WTC11 (cell line): ENCODE measurements around the gene RBBP4. TPM values are rescaled to one million over a fixed set of nuclear protein-coding genes. Genes with fewer than 3 reads are reported as not detected.

Experiments
- ATAC-seq: fragments of 200-7000 bp; cut with Tn5 transposase; 2 replicates; pipeline ENCODE4 v1.10.0; 2021; ENCODE audit warnings: mild to moderate bottlenecking, moderate library complexity
- CTCF ChIA-PET: fragments of 300-600 bp; sonication (Branson Sonifier 250); formaldehyde crosslinking; loops from one replicate; lab custom pipeline; 2021; ENCODE audit warnings: antibody characterized with exemption; lab: Charles Lee
- POLR2A ChIA-PET: fragments of 350-600 bp; sonication (Branson Sonifier 250); formaldehyde crosslinking; loops from one replicate; lab custom pipeline; 2021; ENCODE audit warnings: antibody characterized with exemption; lab: Charles Lee
- DNase-seq: peaks from one replicate; pipeline ENCODE4 v3.0.0; 2021; ENCODE audit warnings: low spot score
- H3K27ac Mint-ChIP-seq: 2 replicates; pipeline ENCODE4 v1.8.0; 2021; ENCODE audit warnings: mixed read lengths
- H3K27me3 Mint-ChIP-seq: 2 replicates; pipeline ENCODE4 v1.8.0; 2021; ENCODE audit warnings: low read depth, mild to moderate bottlenecking, moderate library complexity, mixed read lengths
- H3K36me3 Mint-ChIP-seq: 2 replicates; pipeline ENCODE4 v1.8.0; 2021; ENCODE audit warnings: mixed read lengths
- H3K4me1 Mint-ChIP-seq: 2 replicates; pipeline ENCODE4 v1.8.0; 2022; ENCODE audit warnings: mixed read lengths
- H3K4me3 Mint-ChIP-seq: 2 replicates; pipeline ENCODE4 v1.8.0; 2021; ENCODE audit warnings: mild to moderate bottlenecking, moderate library complexity, mixed read lengths
- H3K9me3 Mint-ChIP-seq: 2 replicates; pipeline ENCODE4 v1.8.0; 2021; ENCODE audit warnings: mixed read lengths
- ESRRA ChIP-seq: sonication (generic); formaldehyde crosslinking; IDR thresholded peaks from 2 replicates; pipeline ENCODE4 v1.8.1; 2022; ENCODE audit warnings: mild to moderate bottlenecking, missing genetic modification reagents, borderline replicate concordance
- FOXJ3 ChIP-seq: sonication (generic); formaldehyde crosslinking; IDR thresholded peaks from 2 replicates; pipeline ENCODE4 v1.9.0; 2021; ENCODE audit warnings: missing genetic modification reagents, mild to moderate bottlenecking, borderline replicate concordance
- GRHL2 ChIP-seq: fragments of 250-450 bp; sonication (Bioruptor Pico); IDR thresholded peaks from 2 replicates; pipeline ENCODE4 v1.8.0; 2022; ENCODE audit warnings: mild to moderate bottlenecking, moderate library complexity; ENCODE audit not compliant: insufficient replicate concordance, severe bottlenecking
- IRF2 ChIP-seq: sonication (generic); formaldehyde crosslinking; IDR thresholded peaks from 2 replicates; pipeline ENCODE4 v1.8.0; 2022; ENCODE audit warnings: low read depth, missing genetic modification reagents, borderline replicate concordance
- MXD4 ChIP-seq: fragments of 250-450 bp; sonication (Bioruptor Pico); IDR thresholded peaks from 2 replicates; pipeline ENCODE4 v1.8.0; 2021; ENCODE audit warnings: mild to moderate bottlenecking, moderate library complexity, borderline replicate concordance
- NFATC4 ChIP-seq: fragments of 250-450 bp; sonication (Bioruptor Pico); IDR thresholded peaks from 2 replicates; pipeline ENCODE4 v1.9.0; 2021; ENCODE audit warnings: mild to moderate bottlenecking
- NR1H2 ChIP-seq: sonication (generic); formaldehyde crosslinking; IDR thresholded peaks from 2 replicates; pipeline ENCODE4 v1.9.0; 2021; ENCODE audit warnings: mild to moderate bottlenecking, moderate library complexity, missing genetic modification reagents
- SOX15 ChIP-seq: fragments of 250-450 bp; sonication (Bioruptor Pico); IDR thresholded peaks from 2 replicates; pipeline ENCODE4 v1.9.0; 2021; ENCODE audit warnings: mild to moderate bottlenecking
- SP1 ChIP-seq: sonication (generic); formaldehyde crosslinking; conservative IDR thresholded peaks from 2 replicates; pipeline ENCODE4 v1.8.1; 2022; ENCODE audit warnings: missing genetic modification reagents
- ZNF396 ChIP-seq: fragments of 250-450 bp; sonication (Bioruptor Pico); IDR thresholded peaks from 2 replicates; pipeline ENCODE4 v1.8.0; 2021; ENCODE audit warnings: mild to moderate bottlenecking, moderate library complexity, borderline replicate concordance
- total RNA-seq: library from RNA; stranded (reverse); gene quantifications from 3 replicates; pipeline ENCODE4 v1.2.3, GENCODE V29; 2021
- TF ChIP-seq, protein P1 (sequence below): sonication (generic); formaldehyde crosslinking; IDR thresholded peaks from 2 replicates; pipeline ENCODE4 v1.8.0; 2022; ENCODE audit warnings: missing genetic modification reagents
- TF ChIP-seq, protein P2 (sequence below): sonication (generic); formaldehyde crosslinking; IDR thresholded peaks from 2 replicates; pipeline ENCODE4 v1.8.1; 2023; ENCODE audit warnings: mild to moderate bottlenecking, missing genetic modification reagents
- TF ChIP-seq, protein P3 (sequence below): sonication (generic); formaldehyde crosslinking; IDR thresholded peaks from 2 replicates; pipeline ENCODE4 v1.8.0; 2023; ENCODE audit warnings: missing genetic modification reagents, mild to moderate bottlenecking, borderline replicate concordance
- TF ChIP-seq, protein P4 (sequence below): sonication (generic); formaldehyde crosslinking; IDR thresholded peaks from 2 replicates; pipeline ENCODE4 v1.8.0; 2023; ENCODE audit warnings: mild to moderate bottlenecking, missing genetic modification reagents
- TF ChIP-seq, protein P5 (sequence below): sonication (generic); formaldehyde crosslinking; IDR thresholded peaks from 2 replicates; pipeline ENCODE4 v1.8.1; 2023; ENCODE audit warnings: mild to moderate bottlenecking, missing genetic modification reagents, moderate library complexity

Gene RBBP4
- total RNA-seq, 1 experiment from 2014 or later: 331 TPM

DNA sequence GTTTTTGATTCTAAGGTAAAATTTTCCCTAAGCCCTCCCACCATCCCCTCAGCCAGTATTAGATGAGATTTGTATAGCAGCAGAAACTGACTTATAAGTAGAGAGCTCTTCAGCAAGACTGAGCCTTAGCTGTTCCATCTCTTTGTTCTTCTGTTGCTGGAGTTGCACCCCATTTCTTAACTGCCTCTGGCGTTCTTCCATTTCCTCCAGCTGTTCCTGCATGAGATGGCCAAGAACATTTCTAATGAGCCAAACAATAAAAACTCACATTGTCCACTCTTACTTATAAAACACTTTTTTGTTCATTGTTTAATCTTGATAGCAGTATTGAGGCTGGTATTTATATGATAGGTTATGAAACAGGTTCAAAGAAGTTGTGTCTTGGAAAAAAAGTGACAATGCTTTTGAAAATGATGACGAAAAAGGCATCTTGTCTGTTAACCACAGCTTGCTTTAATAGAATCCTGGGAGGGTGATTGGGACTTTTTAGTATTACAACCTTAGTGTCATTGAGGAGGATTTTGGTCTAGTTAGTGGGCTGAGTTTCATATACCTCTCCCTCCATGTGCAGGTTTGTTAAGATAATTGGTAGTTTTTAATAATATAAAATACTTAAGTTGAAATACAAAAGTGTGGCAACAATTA lies 33.3 kb downstream of the RBBP4 start:
- no peaks in the 10 kb centered on the region for H3K9me3 Mint-ChIP-seq
- no peaks in the 10 kb centered on the region for H3K4me1 Mint-ChIP-seq
- peaks cover 49% of the 10 kb centered on the region for H3K36me3 Mint-ChIP-seq
- ChIA-PET CTCF (interaction anchor here (0.6 to 1.2 kb wide), 3 partner anchors 14 to 164 kb away, joined by 3 to 7 read pairs (median 3); no protein-coding TSS in a partner anchor), POLR2A (no interaction called here)
- H3K27me3 Mint-ChIP-seq: no peaks in the 10 kb centered on the region
- DNase-seq (no peak), ATAC-seq (no peak)
- no peak overlapping the region for H3K4me3 Mint-ChIP-seq
- peak overlapping the region; percentile 10; the same call in 1 of the 2 replicates for H3K27ac Mint-ChIP-seq
- TF ChIP-seq IRF2 (CRISPR knock-in tag) (no peak), SP1 (CRISPR knock-in tag) (no peak), GRHL2 (no peak), ZNF396 (CRISPR knock-in tag) (no peak), SOX15 (CRISPR knock-in tag) (no peak), NR1H2 (CRISPR knock-in tag) (no peak)
- TF ChIP-seq, protein P1, sequence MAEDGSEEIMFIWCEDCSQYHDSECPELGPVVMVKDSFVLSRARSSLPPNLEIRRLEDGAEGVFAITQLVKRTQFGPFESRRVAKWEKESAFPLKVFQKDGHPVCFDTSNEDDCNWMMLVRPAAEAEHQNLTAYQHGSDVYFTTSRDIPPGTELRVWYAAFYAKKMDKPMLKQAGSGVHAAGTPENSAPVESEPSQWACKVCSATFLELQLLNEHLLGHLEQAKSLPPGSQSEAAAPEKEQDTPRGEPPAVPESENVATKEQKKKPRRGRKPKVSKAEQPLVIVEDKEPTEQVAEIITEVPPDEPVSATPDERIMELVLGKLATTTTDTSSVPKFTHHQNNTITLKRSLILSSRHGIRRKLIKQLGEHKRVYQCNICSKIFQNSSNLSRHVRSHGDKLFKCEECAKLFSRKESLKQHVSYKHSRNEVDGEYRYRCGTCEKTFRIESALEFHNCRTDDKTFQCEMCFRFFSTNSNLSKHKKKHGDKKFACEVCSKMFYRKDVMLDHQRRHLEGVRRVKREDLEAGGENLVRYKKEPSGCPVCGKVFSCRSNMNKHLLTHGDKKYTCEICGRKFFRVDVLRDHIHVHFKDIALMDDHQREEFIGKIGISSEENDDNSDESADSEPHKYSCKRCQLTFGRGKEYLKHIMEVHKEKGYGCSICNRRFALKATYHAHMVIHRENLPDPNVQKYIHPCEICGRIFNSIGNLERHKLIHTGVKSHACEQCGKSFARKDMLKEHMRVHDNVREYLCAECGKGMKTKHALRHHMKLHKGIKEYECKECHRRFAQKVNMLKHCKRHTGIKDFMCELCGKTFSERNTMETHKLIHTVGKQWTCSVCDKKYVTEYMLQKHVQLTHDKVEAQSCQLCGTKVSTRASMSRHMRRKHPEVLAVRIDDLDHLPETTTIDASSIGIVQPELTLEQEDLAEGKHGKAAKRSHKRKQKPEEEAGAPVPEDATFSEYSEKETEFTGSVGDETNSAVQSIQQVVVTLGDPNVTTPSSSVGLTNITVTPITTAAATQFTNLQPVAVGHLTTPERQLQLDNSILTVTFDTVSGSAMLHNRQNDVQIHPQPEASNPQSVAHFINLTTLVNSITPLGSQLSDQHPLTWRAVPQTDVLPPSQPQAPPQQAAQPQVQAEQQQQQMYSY: no peak
- TF ChIP-seq, protein P2, sequence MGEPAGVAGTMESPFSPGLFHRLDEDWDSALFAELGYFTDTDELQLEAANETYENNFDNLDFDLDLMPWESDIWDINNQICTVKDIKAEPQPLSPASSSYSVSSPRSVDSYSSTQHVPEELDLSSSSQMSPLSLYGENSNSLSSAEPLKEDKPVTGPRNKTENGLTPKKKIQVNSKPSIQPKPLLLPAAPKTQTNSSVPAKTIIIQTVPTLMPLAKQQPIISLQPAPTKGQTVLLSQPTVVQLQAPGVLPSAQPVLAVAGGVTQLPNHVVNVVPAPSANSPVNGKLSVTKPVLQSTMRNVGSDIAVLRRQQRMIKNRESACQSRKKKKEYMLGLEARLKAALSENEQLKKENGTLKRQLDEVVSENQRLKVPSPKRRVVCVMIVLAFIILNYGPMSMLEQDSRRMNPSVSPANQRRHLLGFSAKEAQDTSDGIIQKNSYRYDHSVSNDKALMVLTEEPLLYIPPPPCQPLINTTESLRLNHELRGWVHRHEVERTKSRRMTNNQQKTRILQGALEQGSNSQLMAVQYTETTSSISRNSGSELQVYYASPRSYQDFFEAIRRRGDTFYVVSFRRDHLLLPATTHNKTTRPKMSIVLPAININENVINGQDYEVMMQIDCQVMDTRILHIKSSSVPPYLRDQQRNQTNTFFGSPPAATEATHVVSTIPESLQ (CRISPR knock-in tag): no peak
- TF ChIP-seq, protein P3, sequence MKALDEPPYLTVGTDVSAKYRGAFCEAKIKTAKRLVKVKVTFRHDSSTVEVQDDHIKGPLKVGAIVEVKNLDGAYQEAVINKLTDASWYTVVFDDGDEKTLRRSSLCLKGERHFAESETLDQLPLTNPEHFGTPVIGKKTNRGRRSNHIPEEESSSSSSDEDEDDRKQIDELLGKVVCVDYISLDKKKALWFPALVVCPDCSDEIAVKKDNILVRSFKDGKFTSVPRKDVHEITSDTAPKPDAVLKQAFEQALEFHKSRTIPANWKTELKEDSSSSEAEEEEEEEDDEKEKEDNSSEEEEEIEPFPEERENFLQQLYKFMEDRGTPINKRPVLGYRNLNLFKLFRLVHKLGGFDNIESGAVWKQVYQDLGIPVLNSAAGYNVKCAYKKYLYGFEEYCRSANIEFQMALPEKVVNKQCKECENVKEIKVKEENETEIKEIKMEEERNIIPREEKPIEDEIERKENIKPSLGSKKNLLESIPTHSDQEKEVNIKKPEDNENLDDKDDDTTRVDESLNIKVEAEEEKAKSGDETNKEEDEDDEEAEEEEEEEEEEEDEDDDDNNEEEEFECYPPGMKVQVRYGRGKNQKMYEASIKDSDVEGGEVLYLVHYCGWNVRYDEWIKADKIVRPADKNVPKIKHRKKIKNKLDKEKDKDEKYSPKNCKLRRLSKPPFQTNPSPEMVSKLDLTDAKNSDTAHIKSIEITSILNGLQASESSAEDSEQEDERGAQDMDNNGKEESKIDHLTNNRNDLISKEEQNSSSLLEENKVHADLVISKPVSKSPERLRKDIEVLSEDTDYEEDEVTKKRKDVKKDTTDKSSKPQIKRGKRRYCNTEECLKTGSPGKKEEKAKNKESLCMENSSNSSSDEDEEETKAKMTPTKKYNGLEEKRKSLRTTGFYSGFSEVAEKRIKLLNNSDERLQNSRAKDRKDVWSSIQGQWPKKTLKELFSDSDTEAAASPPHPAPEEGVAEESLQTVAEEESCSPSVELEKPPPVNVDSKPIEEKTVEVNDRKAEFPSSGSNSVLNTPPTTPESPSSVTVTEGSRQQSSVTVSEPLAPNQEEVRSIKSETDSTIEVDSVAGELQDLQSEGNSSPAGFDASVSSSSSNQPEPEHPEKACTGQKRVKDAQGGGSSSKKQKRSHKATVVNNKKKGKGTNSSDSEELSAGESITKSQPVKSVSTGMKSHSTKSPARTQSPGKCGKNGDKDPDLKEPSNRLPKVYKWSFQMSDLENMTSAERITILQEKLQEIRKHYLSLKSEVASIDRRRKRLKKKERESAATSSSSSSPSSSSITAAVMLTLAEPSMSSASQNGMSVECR (CRISPR knock-in tag): no peak
- TF ChIP-seq, protein P4, sequence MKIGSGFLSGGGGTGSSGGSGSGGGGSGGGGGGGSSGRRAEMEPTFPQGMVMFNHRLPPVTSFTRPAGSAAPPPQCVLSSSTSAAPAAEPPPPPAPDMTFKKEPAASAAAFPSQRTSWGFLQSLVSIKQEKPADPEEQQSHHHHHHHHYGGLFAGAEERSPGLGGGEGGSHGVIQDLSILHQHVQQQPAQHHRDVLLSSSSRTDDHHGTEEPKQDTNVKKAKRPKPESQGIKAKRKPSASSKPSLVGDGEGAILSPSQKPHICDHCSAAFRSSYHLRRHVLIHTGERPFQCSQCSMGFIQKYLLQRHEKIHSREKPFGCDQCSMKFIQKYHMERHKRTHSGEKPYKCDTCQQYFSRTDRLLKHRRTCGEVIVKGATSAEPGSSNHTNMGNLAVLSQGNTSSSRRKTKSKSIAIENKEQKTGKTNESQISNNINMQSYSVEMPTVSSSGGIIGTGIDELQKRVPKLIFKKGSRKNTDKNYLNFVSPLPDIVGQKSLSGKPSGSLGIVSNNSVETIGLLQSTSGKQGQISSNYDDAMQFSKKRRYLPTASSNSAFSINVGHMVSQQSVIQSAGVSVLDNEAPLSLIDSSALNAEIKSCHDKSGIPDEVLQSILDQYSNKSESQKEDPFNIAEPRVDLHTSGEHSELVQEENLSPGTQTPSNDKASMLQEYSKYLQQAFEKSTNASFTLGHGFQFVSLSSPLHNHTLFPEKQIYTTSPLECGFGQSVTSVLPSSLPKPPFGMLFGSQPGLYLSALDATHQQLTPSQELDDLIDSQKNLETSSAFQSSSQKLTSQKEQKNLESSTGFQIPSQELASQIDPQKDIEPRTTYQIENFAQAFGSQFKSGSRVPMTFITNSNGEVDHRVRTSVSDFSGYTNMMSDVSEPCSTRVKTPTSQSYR (CRISPR knock-in tag): no peak

DNA sequence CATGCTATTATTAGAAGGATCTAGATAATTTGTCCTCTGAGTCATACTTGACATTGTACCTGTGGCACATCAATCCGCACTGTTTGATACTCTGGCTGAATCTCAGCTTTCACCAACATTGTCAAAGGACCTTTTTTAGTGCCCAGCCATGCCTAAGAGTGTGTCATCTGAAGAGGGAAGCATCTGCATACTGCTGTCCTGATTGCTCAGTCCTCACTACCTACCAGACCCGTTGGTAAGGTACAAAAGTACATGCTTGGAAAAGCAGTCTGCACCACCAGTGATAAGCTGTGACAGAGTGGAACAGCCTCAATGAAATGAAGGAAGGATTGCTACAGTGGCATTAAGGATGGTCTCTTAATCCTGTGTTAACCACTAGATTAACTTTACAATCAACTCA lies 34.5 kb downstream of the RBBP4 start:
- Mint-ChIP-seq H3K27ac (no peak overlapping the region), H3K9me3 (no peaks in the 10 kb centered on the region), H3K27me3 (no peaks in the 10 kb centered on the region), H3K4me3 (no peak overlapping the region), H3K4me1 (no peaks in the 10 kb centered on the region), H3K36me3 (peaks cover 37% of the 10 kb centered on the region)
- TF ChIP-seq ESRRA (CRISPR knock-in tag): no peak
- no peak for TF ChIP-seq FOXJ3 (CRISPR knock-in tag)
- TF ChIP-seq, protein P5, sequence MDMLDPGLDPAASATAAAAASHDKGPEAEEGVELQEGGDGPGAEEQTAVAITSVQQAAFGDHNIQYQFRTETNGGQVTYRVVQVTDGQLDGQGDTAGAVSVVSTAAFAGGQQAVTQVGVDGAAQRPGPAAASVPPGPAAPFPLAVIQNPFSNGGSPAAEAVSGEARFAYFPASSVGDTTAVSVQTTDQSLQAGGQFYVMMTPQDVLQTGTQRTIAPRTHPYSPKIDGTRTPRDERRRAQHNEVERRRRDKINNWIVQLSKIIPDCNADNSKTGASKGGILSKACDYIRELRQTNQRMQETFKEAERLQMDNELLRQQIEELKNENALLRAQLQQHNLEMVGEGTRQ (CRISPR knock-in tag): no peak
- TF ChIP-seq MXD4 (CRISPR knock-in tag): no peak
- TF ChIP-seq NFATC4: no peak
- ATAC-seq (no peak), DNase-seq (no peak)
- CTCF ChIA-PET: no interaction called here
- POLR2A ChIA-PET: no interaction called here
